HG03060 (cell line): ENCODE data around the gene C5AR2.
A peak's percentile ranks its signal among the peaks of the same experiment; 100 is the strongest.
"Not testable (repeated sequence)": the region's sequence is repeated elsewhere in the genome, so short reads cannot be mapped to it uniquely, and the experiment has no call there.

Experiments used
- ATAC-seq: cut with Tn5 transposase; IDR thresholded peaks from one replicate; pipeline ENCODE4 v1.9.1; 2021; ENCODE audit warnings: low read depth, moderate number of reproducible peaks; ENCODE audit not compliant: unreplicated experiment

The C5AR2 gene

GRCh38 chr19:47322058-47322457 is 9.9 kb upstream of the C5AR2 start:
- no peak for ATAC-seq

- no peak for ATAC-seq
These were observed 8.6 kb upstream of the C5AR2 start for GRCh38 chr19:47323409-47323808.

- ATAC-seq: no peak
These were observed 8.1 kb upstream of the C5AR2 start for GRCh38 chr19:47323872-47324271.

GRCh38 chr19:47324502-47324901 is 7.5 kb upstream of the C5AR2 start:
- ATAC-seq: no peak

- no peak for ATAC-seq
These were observed 1.5 kb upstream of the C5AR2 start for GRCh38 chr19:47330466-47330869.

- no peak for ATAC-seq
These were observed 485 bp upstream of the C5AR2 start for GRCh38 chr19:47331490-47331889.

GRCh38 chr19:47336765-47337718 is 5.1 kb downstream of the C5AR2 start:
- ATAC-seq: not testable (repeated sequence)

- no peak for ATAC-seq
These were observed 7.4 kb downstream of the C5AR2 start for GRCh38 chr19:47339196-47339880.

GRCh38 chr19:47340477-47341208 is 8.7 kb downstream of the C5AR2 start:
- no peak for ATAC-seq

- ATAC-seq: no peak
These were observed 9.8 kb downstream of the C5AR2 start for GRCh38 chr19:47341734-47342133.

- ATAC-seq: no peak
These were observed 11.3 kb downstream of the C5AR2 start for GRCh38 chr19:47343194-47343802.

GRCh38 chr19:47344425-47344824 is 12.4 kb downstream of the C5AR2 start:
- no peak for ATAC-seq

- not testable (repeated sequence) for ATAC-seq
These were observed 14.0 kb downstream of the C5AR2 start for GRCh38 chr19:47346024-47346423.

- ATAC-seq: peak; percentile 86
These were observed 17.1 kb downstream of the C5AR2 start, which contains the start of gene DHX34 for GRCh38 chr19:47348819-47349795. TSS of gene DHX34 (plus strand) at chr19:47349315. CDS start at chr19:47353031, 3,716 bp downstream.

GRCh38 chr19:47350630-47351029 is 18.7 kb downstream of the C5AR2 start:
- no peak for ATAC-seq

GRCh38 chr19:47351548-47351947 is 19.6 kb downstream of the C5AR2 start:
- ATAC-seq: no peak

GRCh38 chr19:47352095-47352494 is 20.1 kb downstream of the C5AR2 start:
- ATAC-seq: no peak

GRCh38 chr19:47353307-47353712 is 21.3 kb downstream of the C5AR2 start:
- no peak for ATAC-seq

- ATAC-seq: no peak
These were observed 24.9 kb downstream of the C5AR2 start for GRCh38 chr19:47356900-47357299.
